GM21381 (cell line): ENCODE measurements around the gene PISD.
"Not testable (repeated sequence)": the region's sequence is repeated elsewhere in the genome, so short reads cannot be mapped to it uniquely, and the experiment has no call there.

Source experiments
- ATAC-seq: cut with Tn5 transposase; IDR thresholded peaks from one replicate; pipeline ENCODE4 v1.9.1; 2021; ENCODE audit warnings: mild to moderate bottlenecking, moderate library complexity; ENCODE audit not compliant: unreplicated experiment

The PISD gene

GRCh38 chr22:31610611-31611010 lies 51.4 kb downstream of the PISD start:
- no peak for ATAC-seq

GRCh38 chr22:31609716-31610115 lies 52.3 kb downstream of the PISD start:
- no peak for ATAC-seq

- ATAC-seq, result no peak
Observed at GRCh38 chr22:31607696-31608095, 54.3 kb downstream of the PISD start.

GRCh38 chr22:31605851-31606585 lies 56.0 kb downstream of the PISD start:
- ATAC-seq, result no peak

GRCh38 chr22:31604746-31605705 lies 57.0 kb downstream of the PISD start:
- ATAC-seq, result no peak

- ATAC-seq, result no peak
Observed at GRCh38 chr22:31604137-31604705, 57.8 kb downstream of the PISD start.

GRCh38 chr22:31603574-31603973 lies 58.4 kb downstream of the PISD start:
- ATAC-seq, result no peak

GRCh38 chr22:31603081-31603525 lies 58.9 kb downstream of the PISD start:
- no peak for ATAC-seq

GRCh38 chr22:31602259-31602952 lies 59.6 kb downstream of the PISD start:
- ATAC-seq, result no peak

- no peak for ATAC-seq
Observed at GRCh38 chr22:31595271-31595670, 66.7 kb downstream of the PISD start.

GRCh38 chr22:31590161-31590560 lies 71.9 kb downstream of the PISD start:
- not testable (repeated sequence) for ATAC-seq

- ATAC-seq, result no peak
Observed at GRCh38 chr22:31588970-31589675, 72.9 kb downstream of the PISD start.

GRCh38 chr22:31586137-31586920 lies 75.7 kb downstream of the PISD start:
- ATAC-seq, result no peak

GRCh38 chr22:31585161-31585859 lies 76.7 kb downstream of the PISD start:
- no peak for ATAC-seq

GRCh38 chr22:31584804-31585160 lies 77.2 kb downstream of the PISD start:
- no peak for ATAC-seq

- ATAC-seq, result no peak
Observed at GRCh38 chr22:31583861-31584485, 78.0 kb downstream of the PISD start.

GRCh38 chr22:31579835-31580242 lies 82.2 kb downstream of the PISD start:
- ATAC-seq, result no peak

GRCh38 chr22:31578171-31578570 lies 83.8 kb downstream of the PISD start:
- ATAC-seq, result no peak

GRCh38 chr22:31577711-31578110 lies 84.3 kb downstream of the PISD start:
- ATAC-seq, result no peak
